ENCODE data around the gene SLC25A5.
"Not testable (repeated sequence)": the region's sequence is repeated elsewhere in the genome, so short reads cannot be mapped to it uniquely, and the experiment has no call there.

SLC25A5 gene

GRCh38 chrX:119467842-119468550 lies at the start of gene SLC25A5:
Gene SLC25A5, plus strand, starts transcription at chrX:119468444. Its CDS starts 72 bp downstream, at chrX:119468516.
- no peaks in the 10 kb centered on the region for H3K4me1 Mint-ChIP-seq
- H3K36me3 Mint-ChIP-seq, result peaks cover 46% of the 10 kb centered on the region
- DNase-seq (ENCODE audit: low spot score in 2 of 2) (peak; percentile 55 to 83), ATAC-seq (peak; percentile 95)
- peak within 1 kb of the TSS; percentile 82 for H3K4me3 Mint-ChIP-seq
- H3K9me3 Mint-ChIP-seq, result no peaks in the 10 kb centered on the region
- peak within 1 kb of the TSS; percentile 87 for H3K27ac Mint-ChIP-seq

GRCh38 chrX:119419146-119419545 lies 49.1 kb upstream of the SLC25A5 start:
- peaks cover 18% of the 10 kb centered on the region for H3K36me3 Mint-ChIP-seq
- DNase-seq (ENCODE audit: low spot score in 2 of 2) (no peak), ATAC-seq (no peak)
- H3K9me3 Mint-ChIP-seq, result no peaks in the 10 kb centered on the region
- H3K4me3 Mint-ChIP-seq, result no peak overlapping the region
- no peaks in the 10 kb centered on the region for H3K4me1 Mint-ChIP-seq
- H3K27ac Mint-ChIP-seq, result no peak overlapping the region

- ATAC-seq (no peak), DNase-seq (ENCODE audit: low spot score in 2 of 2) (no peak)
- Mint-ChIP-seq H3K9me3 (no peaks in the 10 kb centered on the region), H3K4me3 (no peak overlapping the region), H3K27ac (no peak overlapping the region), H3K36me3 (peaks cover 18% of the 10 kb centered on the region), H3K4me1 (no peaks in the 10 kb centered on the region)
Observed at GRCh38 chrX:119419898-119420297, 48.3 kb upstream of the SLC25A5 start.

- DNase-seq (ENCODE audit: low spot score in 2 of 2) (no peak), ATAC-seq (no peak)
- Mint-ChIP-seq H3K4me1 (no peaks in the 10 kb centered on the region), H3K9me3 (no peaks in the 10 kb centered on the region), H3K4me3 (no peak overlapping the region), H3K27ac (no peak overlapping the region), H3K36me3 (peaks cover 16% of the 10 kb centered on the region)
Observed at GRCh38 chrX:119421016-119421705, 47.1 kb upstream of the SLC25A5 start.

GRCh38 chrX:119423631-119424030 lies 44.6 kb upstream of the SLC25A5 start:
- ATAC-seq, result no peak
- H3K9me3 Mint-ChIP-seq, result no peaks in the 10 kb centered on the region
- no peak overlapping the region for H3K4me3 Mint-ChIP-seq
- H3K27ac Mint-ChIP-seq, result no peak overlapping the region
- H3K4me1 Mint-ChIP-seq, result peaks cover 4% of the 10 kb centered on the region
- DNase-seq (ENCODE audit: low spot score in 2 of 2), result no peak
- peaks cover 6% of the 10 kb centered on the region for H3K36me3 Mint-ChIP-seq

- H3K4me1 Mint-ChIP-seq, result peaks cover 4% of the 10 kb centered on the region
- no peak overlapping the region for H3K27ac Mint-ChIP-seq
- no peaks in the 10 kb centered on the region for H3K9me3 Mint-ChIP-seq
- H3K36me3 Mint-ChIP-seq, result peaks cover 12% of the 10 kb centered on the region
- ATAC-seq (no peak), DNase-seq (ENCODE audit: low spot score in 2 of 2) (no peak)
- no peak overlapping the region for H3K4me3 Mint-ChIP-seq
Observed at GRCh38 chrX:119424999-119425398, 43.2 kb upstream of the SLC25A5 start.

GRCh38 chrX:119427024-119427794 lies 41.0 kb upstream of the SLC25A5 start:
- H3K4me3 Mint-ChIP-seq, result no peak overlapping the region
- ATAC-seq (no peak), DNase-seq (ENCODE audit: low spot score in 2 of 2) (no peak)
- no peaks in the 10 kb centered on the region for H3K9me3 Mint-ChIP-seq
- peaks cover 4% of the 10 kb centered on the region for H3K4me1 Mint-ChIP-seq
- H3K27ac Mint-ChIP-seq, result peak overlapping the region; percentile 60
- H3K36me3 Mint-ChIP-seq, result peaks cover 12% of the 10 kb centered on the region

GRCh38 chrX:119427795-119428185 lies 40.5 kb upstream of the SLC25A5 start:
- ATAC-seq (no peak), DNase-seq (ENCODE audit: low spot score in 2 of 2) (no peak)
- Mint-ChIP-seq H3K9me3 (no peaks in the 10 kb centered on the region), H3K36me3 (peaks cover 12% of the 10 kb centered on the region), H3K27ac (peak overlapping the region; percentile 60), H3K4me3 (no peak overlapping the region), H3K4me1 (peaks cover 4% of the 10 kb centered on the region)

- Mint-ChIP-seq H3K4me1 (peaks cover 4% of the 10 kb centered on the region), H3K9me3 (no peaks in the 10 kb centered on the region), H3K27ac (peak overlapping the region; percentile 50), H3K36me3 (peaks cover 12% of the 10 kb centered on the region), H3K4me3 (no peak overlapping the region)
- DNase-seq (ENCODE audit: low spot score in 2 of 2), result no peak
- no peak for ATAC-seq
Observed at GRCh38 chrX:119429471-119429870, 38.8 kb upstream of the SLC25A5 start.

- H3K36me3 Mint-ChIP-seq; H3K4me1 Mint-ChIP-seq; ATAC-seq; DNase-seq (ENCODE audit: low spot score in 2 of 2); H3K4me3 Mint-ChIP-seq; H3K9me3 Mint-ChIP-seq; H3K27ac Mint-ChIP-seq: not testable (repeated sequence)
Observed at GRCh38 chrX:119441295-119441694, 26.9 kb upstream of the SLC25A5 start.

GRCh38 chrX:119442286-119442685 lies 26.0 kb upstream of the SLC25A5 start:
- Mint-ChIP-seq H3K4me1 (no peaks in the 10 kb centered on the region), H3K4me3 (no peak overlapping the region), H3K36me3 (no peaks in the 10 kb centered on the region), H3K9me3 (no peaks in the 10 kb centered on the region), H3K27ac (no peak overlapping the region)
- DNase-seq (ENCODE audit: low spot score in 2 of 2) (no peak), ATAC-seq (no peak)

- no peak for ATAC-seq
- no peak overlapping the region for H3K27ac Mint-ChIP-seq
- peaks cover 14% of the 10 kb centered on the region for H3K36me3 Mint-ChIP-seq
- peaks cover 2% of the 10 kb centered on the region for H3K4me1 Mint-ChIP-seq
- H3K9me3 Mint-ChIP-seq, result no peaks in the 10 kb centered on the region
- no peak for DNase-seq (ENCODE audit: low spot score in 2 of 2)
- H3K4me3 Mint-ChIP-seq, result no peak overlapping the region
Observed at GRCh38 chrX:119453202-119453601, 15.0 kb upstream of the SLC25A5 start.

GRCh38 chrX:119455264-119455663 lies 13.0 kb upstream of the SLC25A5 start:
- H3K4me1 Mint-ChIP-seq, result no peaks in the 10 kb centered on the region
- ATAC-seq (no peak), DNase-seq (ENCODE audit: low spot score in 2 of 2) (no peak)
- no peak overlapping the region for H3K4me3 Mint-ChIP-seq
- H3K36me3 Mint-ChIP-seq, result peaks cover 14% of the 10 kb centered on the region
- H3K9me3 Mint-ChIP-seq, result no peaks in the 10 kb centered on the region
- no peak overlapping the region for H3K27ac Mint-ChIP-seq

GRCh38 chrX:119459181-119459580 lies 9.1 kb upstream of the SLC25A5 start:
- H3K4me1 Mint-ChIP-seq, result no peaks in the 10 kb centered on the region
- H3K4me3 Mint-ChIP-seq, result no peak overlapping the region
- H3K36me3 Mint-ChIP-seq, result no peaks in the 10 kb centered on the region
- no peak for DNase-seq (ENCODE audit: low spot score in 2 of 2)
- no peak for ATAC-seq
- no peak overlapping the region for H3K27ac Mint-ChIP-seq
- H3K9me3 Mint-ChIP-seq, result no peaks in the 10 kb centered on the region

GRCh38 chrX:119465555-119465954 lies 2.7 kb upstream of the SLC25A5 start:
- DNase-seq (ENCODE audit: low spot score in 2 of 2) (no peak), ATAC-seq (no peak)
- no peaks in the 10 kb centered on the region for H3K4me1 Mint-ChIP-seq
- H3K27ac Mint-ChIP-seq, result no peak overlapping the region
- H3K9me3 Mint-ChIP-seq, result no peaks in the 10 kb centered on the region
- peaks cover 23% of the 10 kb centered on the region for H3K36me3 Mint-ChIP-seq
- H3K4me3 Mint-ChIP-seq, result no peak overlapping the region

Measured in stimulated activated effector memory CD8-positive, alpha-beta T cell treated with anti-CD3 and anti-CD28 coated beads, Interleukin-12 subunit alpha, Interleukin-12 subunit beta, amount 100 ng/mL, for 72 hours (primary cell).